ENCODE data around the gene MPC2. TPM values are rescaled to one million over a fixed set of nuclear protein-coding genes. Genes with fewer than 3 reads are reported as not detected.

The MPC2 gene
- 49.9 and 68.3 TPM in 2 replicates for total RNA-seq

DNA sequence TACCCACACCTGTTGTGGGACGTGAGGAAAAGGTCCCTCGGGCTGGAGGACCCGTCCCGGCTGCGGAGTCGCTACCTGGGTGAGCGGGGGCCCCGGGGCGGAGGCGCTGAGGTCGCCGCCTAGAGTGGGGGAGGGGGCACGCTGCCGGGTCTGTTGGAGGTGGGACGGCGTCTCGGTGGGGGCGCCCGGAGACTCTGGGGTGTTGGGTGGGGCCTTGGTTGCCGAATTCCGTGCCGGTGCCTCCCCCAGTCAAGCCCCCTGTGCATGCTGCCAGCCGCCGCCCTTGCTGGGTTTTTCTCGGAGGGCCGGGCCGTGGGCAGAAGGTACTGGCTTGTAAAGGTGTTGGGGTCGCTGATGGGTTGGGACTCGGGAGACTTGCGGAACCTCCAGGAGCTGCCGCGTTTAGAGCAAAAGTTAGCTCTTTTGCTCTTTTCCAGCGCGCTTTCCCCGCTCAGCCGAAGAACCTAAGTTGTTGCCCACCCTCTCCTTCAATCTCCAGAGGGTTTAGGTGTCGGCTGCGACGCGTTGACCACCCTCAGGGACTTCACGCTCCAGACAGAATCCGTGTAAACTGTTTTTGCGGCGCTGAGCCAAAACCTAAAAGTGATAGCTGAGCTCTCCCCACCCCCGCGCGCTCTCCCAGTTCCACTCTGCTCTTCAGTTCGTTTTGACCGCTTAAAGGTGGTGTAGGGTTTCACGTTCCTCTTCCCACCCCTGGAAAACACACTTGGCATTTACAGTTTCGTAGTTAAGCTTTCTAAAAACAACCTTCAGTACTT lies at the start of gene MPC2:
TSS of gene MPC2 (minus strand) at position 143 of the 779 bp plus-strand sequence. CDS start 1,231 bp downstream, outside the sequence.

DNA sequence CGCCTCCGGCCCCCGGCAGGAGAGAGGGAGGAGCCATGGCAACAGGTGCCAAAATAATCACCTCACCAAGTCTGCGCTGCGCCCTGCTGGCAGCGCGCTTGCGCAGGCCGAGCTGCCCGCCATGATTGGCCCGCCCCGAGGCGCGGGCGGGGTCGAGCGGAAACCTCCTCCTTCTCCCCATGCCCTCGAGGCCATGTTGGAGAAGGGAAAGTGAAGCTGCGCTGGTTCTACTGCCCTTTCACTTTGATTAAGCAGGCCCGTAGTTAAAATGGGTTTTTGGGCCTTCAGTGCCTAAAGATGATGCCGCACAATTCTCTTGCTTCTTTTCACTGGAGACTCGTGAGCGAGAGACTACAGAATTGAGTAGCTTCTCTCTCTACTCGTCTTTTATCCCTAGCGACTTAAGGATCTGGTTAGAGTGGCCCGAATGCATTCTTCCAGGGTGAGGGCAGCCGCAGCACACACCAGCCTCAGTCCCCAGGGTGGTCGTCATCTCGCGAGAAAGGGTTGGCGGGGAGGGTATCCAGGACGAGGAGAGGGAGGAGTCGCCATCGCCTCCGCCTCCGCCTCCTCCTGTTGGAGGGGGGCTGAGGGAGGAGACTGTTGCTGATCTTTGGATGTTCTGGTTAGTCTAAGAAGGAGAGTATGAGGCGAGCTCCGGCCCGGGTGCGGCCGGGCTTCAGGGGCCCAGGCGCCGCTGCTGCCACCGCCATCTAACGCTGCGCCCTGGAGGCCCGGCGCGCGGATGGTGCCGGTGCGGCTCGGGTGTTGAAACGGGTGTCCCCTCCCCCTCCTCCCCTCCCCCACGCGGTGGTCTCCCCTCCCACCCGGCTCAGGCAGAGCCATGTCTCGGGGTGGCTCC lies 573 bp downstream of the MPC2 start, which contains the start of gene DCAF6:
TSS of gene DCAF6 (plus strand) at position 616 of the 862 bp plus-strand sequence. CDS start at position 845, 229 bp downstream.

DNA sequence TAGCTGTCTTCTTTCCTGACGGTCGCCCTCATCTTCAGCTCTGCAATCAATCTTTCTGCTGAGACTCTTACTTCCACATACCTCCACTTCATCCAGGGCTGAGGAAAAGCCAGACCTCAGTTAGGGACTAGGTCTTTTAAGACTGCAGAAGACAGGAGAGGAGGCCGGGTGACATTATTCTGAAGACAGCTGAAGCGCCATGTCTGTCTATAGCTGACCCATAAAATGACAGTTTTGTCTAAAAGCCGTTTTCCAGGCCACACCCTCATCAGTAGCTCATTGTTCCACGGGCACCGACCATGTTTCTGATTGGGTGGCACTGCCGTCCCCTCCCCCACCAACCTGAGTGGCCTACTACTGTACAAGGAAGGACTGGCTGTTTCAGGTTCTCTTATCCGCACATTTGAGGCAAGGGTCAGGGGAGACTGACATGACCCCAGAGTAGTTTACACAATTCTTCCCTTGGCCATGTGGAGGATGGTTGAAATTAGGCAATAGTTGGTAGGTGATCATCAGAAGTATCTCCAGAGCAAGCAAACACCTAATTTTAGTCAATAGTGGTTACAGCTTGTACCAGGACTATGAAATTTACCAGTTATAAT lies 22.9 kb downstream of the MPC2 start, which contains the start of gene ADCY10:
TSS of gene ADCY10 (minus strand) at position 240 of the 602 bp plus-strand sequence. CDS start 8,994 bp downstream, outside the sequence.

Other genes with a start within 250 kb of the MPC2 start
- 103 and 137 TPM in 2 replicates for gene MPZL1, start 215.1 kb downstream of the MPC2 start, total RNA-seq
- gene ADCY10, start 22.9 kb downstream of the MPC2 start, total RNA-seq, result 0.11 and 0.26 TPM in 2 replicates
- gene DCAF6, start 389 bp downstream of the MPC2 start, total RNA-seq, result 95.4 and 102 TPM in 2 replicates
- gene GPR161, start 199.9 kb upstream of the MPC2 start, total RNA-seq, result 13.9 TPM in 2 replicates
- 35.8 and 38.9 TPM in 2 replicates for gene TIPRL, start 241.9 kb upstream of the MPC2 start, total RNA-seq

Measured in articular chondrocyte of knee joint (primary cell).